ENCODE measurements around the gene IFT81.

The IFT81 gene

GRCh38 chr12:110266980-110267620 lies 142.9 kb downstream of the IFT81 start:
- no peaks in the 10 kb centered on the region for H3K4me1 ChIP-seq (ENCODE audit: low read length)
- no peak overlapping the region for H3K9ac ChIP-seq (ENCODE audit: low read length)
- H3K4me3 ChIP-seq (ENCODE audit: low read length), result no peak overlapping the region
- no peak for TF ChIP-seq EZH2phosphoT487 (IDR thresholded peaks at IDR 0.05; ENCODE audit: low read depth)
- no peak for TF ChIP-seq CTCF (IDR thresholded peaks at IDR 0.05; ENCODE audit: low read depth, low read length)
- no peak overlapping the region for H2AFZ ChIP-seq (ENCODE audit: low read depth, low read length)
- H3K36me3 ChIP-seq (replicated peaks; ENCODE audit: low read depth, low read length), result no peaks in the 10 kb centered on the region
- no peak overlapping the region for H3K4me2 ChIP-seq (ENCODE audit: low read length)
- H3K9me3 ChIP-seq (ENCODE audit: insufficient read depth, low read length), result no peaks in the 10 kb centered on the region
- H3K27ac ChIP-seq (ENCODE audit: low read length), result no peak overlapping the region
- H3K79me2 ChIP-seq (ENCODE audit: low read length), result no peaks in the 10 kb centered on the region
- H4K20me1 ChIP-seq (ENCODE audit: insufficient read depth, low read length), result no peaks in the 10 kb centered on the region
- peaks cover 23% of the 10 kb centered on the region for H3K27me3 ChIP-seq (ENCODE audit: low read depth, low read length)
